ENCODE measurements around the gene SLIT1. TPM values are rescaled to one million over a fixed set of nuclear protein-coding genes. Genes with fewer than 3 reads are reported as not detected.
"Not testable (repeated sequence)": the region's sequence is repeated elsewhere in the genome, so short reads cannot be mapped to it uniquely, and the experiment has no call there.

The SLIT1 gene
- total RNA-seq, 5 donors from 2014 or later (not counting 1 experiment from before 2014, with no cell fraction given): 0.29 to 0.56 (median 0.49) TPM

DNA sequence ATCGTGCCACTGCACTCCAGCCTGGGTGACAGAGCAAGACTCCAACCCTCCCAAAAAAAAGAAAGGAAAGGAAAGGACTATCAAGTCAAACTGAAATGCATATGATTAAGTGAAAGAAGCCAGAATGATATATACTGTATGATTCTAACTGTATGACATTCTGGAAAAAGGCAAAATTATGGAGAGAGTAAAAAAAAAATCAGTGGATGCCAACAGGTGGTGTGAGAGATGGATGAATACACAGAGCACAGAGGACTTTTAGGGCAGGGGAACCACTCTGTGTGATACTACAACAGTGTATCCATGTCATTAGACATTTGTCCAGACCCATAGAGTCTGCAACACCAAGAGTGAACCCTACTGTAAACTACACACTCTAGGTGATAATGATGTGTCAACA, 99.2 kb downstream of the SLIT1 start:
- DNase-seq: no peak
- H3K27ac ChIP-seq (ENCODE audit: low read length): no peak overlapping the region
- H3K4me1 ChIP-seq (ENCODE audit: control insufficient read depth in 1 of 2, extremely low read depth in 1 of 2, insufficient read depth in 2 of 2, low read length in 2 of 2): no peaks in the 10 kb centered on the region
- no peaks in the 10 kb centered on the region for H3K36me3 ChIP-seq (ENCODE audit: control insufficient read depth in 2 of 2, extremely low read depth in 1 of 2, insufficient read depth in 1 of 2, low read length in 1 of 2)
- Mint-ChIP-seq H3K27me3 (peaks cover 30 to 66% of the 10 kb centered on the region in 2 donors), H3K36me3 (no peaks in the 10 kb centered on the region), H3K4me1 (no peaks in the 10 kb centered on the region), H3K27ac (no peak overlapping the region), H3K9me3 (no peaks in the 10 kb centered on the region), H3K4me3 (no peak overlapping the region)
- POLR2A ChIA-PET: no interaction called here
- CTCF ChIA-PET: no interaction called here
- ATAC-seq (replicated peaks in 1 of 4): no peak
- no peak overlapping the region for H3K4me3 ChIP-seq (ENCODE audit: control insufficient read depth in 1 of 2, extremely low read depth in 1 of 2, low read length in 1 of 2)
- H3K9me3 ChIP-seq: no peaks in the 10 kb centered on the region
- WGBS (ENCODE audit: insufficient coverage): no CpG with 5 or more reads among the region's 1 CpG
- peaks cover 0 to 55% of the 10 kb centered on the region in 2 experiments for H3K27me3 ChIP-seq (replicated peaks in 1 of 2; ENCODE audit: control insufficient read depth in 2 of 2, extremely low read depth in 1 of 2, insufficient read depth in 2 of 2, low read length in 1 of 2)

DNA sequence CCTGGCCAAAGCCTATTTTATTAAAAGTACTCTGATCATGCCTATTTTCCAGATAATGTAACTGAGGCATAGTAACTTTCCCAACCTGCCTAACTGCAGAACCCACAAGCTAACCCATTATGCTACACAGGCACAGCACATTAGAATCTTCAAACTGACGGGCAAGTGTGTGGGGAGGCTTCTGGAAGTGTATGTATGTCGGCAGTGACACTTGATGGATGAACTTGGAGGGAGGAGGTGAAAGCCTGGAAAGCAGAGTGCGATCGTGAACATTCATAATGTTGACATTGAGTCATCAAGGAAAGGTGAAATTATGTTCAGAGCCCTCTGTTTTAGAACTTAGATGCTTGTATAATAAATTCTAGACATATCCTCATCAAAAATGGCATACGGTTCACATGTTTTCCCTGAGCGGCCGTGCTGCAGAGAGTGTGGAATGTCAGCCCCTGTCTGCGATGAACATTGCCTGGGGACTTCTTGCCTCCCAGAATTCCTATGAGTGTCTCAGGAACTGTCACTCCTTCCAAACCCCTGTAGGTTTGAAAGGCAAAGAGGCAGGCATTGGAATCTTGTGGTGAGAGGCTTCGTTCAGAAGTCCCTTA, 102.4 kb downstream of the SLIT1 start:
- Mint-ChIP-seq H3K27me3 (peaks cover 21 to 70% of the 10 kb centered on the region in 2 donors), H3K9me3 (no peaks in the 10 kb centered on the region), H3K36me3 (no peaks in the 10 kb centered on the region), H3K4me1 (no peaks in the 10 kb centered on the region), H3K27ac (no peak overlapping the region), H3K4me3 (no peak overlapping the region)
- ChIA-PET POLR2A (no interaction called here), CTCF (no interaction called here)
- Histone ChIP-seq H3K4me3 (ENCODE audit: control insufficient read depth in 1 of 2, extremely low read depth in 1 of 2, low read length in 1 of 2) (no peak overlapping the region), H3K36me3 (ENCODE audit: control insufficient read depth in 2 of 2, extremely low read depth in 1 of 2, insufficient read depth in 1 of 2, low read length in 1 of 2) (no peaks in the 10 kb centered on the region), H3K4me1 (ENCODE audit: control insufficient read depth in 1 of 2, extremely low read depth in 1 of 2, insufficient read depth in 2 of 2, low read length in 2 of 2) (no peaks in the 10 kb centered on the region), H3K27me3 (replicated peaks in 1 of 2; ENCODE audit: control insufficient read depth in 2 of 2, extremely low read depth in 1 of 2, insufficient read depth in 2 of 2, low read length in 1 of 2) (peaks cover 0 to 52% of the 10 kb centered on the region in 2 experiments), H3K27ac (ENCODE audit: low read length) (no peak overlapping the region), H3K9me3 (no peaks in the 10 kb centered on the region)
- no peak for ATAC-seq (replicated peaks in 1 of 4)
- DNase-seq: no peak
- WGBS (ENCODE audit: insufficient coverage): 63% methylated on average over 4 of the region's 9 CpGs

GRCh38 chr10:97082575-97082974, 103.2 kb downstream of the SLIT1 start:
- H3K9me3 ChIP-seq; H3K36me3 ChIP-seq (ENCODE audit: control insufficient read depth in 2 of 2, extremely low read depth in 1 of 2, insufficient read depth in 1 of 2, low read length in 1 of 2); H3K4me3 ChIP-seq (ENCODE audit: control insufficient read depth in 1 of 2, extremely low read depth in 1 of 2, low read length in 1 of 2); DNase-seq; ATAC-seq (replicated peaks in 1 of 4); H3K4me1 Mint-ChIP-seq; H3K4me3 Mint-ChIP-seq; H3K9me3 Mint-ChIP-seq; H3K27ac Mint-ChIP-seq; H3K4me1 ChIP-seq (ENCODE audit: control insufficient read depth in 1 of 2, extremely low read depth in 1 of 2, insufficient read depth in 2 of 2, low read length in 2 of 2); H3K36me3 Mint-ChIP-seq; H3K27ac ChIP-seq (ENCODE audit: low read length): not testable (repeated sequence)
- peaks cover 0 to 51% of the 10 kb centered on the region in 2 experiments for H3K27me3 ChIP-seq (replicated peaks in 1 of 2; ENCODE audit: control insufficient read depth in 2 of 2, extremely low read depth in 1 of 2, insufficient read depth in 2 of 2, low read length in 1 of 2)
- CTCF ChIA-PET: interaction anchor here in 1 of 2 donors (0.5 to 1.3 kb wide), 2 partner anchors 115 to 149 kb away, joined by 4 to 5 read pairs; no protein-coding TSS in a partner anchor
- H3K27me3 Mint-ChIP-seq: peaks cover 18 to 66% of the 10 kb centered on the region in 2 donors
- WGBS (ENCODE audit: insufficient coverage): no CpG with 5 or more reads among the region's 7 CpGs
- POLR2A ChIA-PET: interaction anchor here in 1 of 2 donors (0.6 kb wide), 1 partner anchor 114 kb away, joined by 3 read pairs; no protein-coding TSS in a partner anchor

GRCh38 chr10:97081621-97082235, 104.0 kb downstream of the SLIT1 start:
- H3K36me3 Mint-ChIP-seq: no peaks in the 10 kb centered on the region
- DNase-seq (peak in 29 of 35 experiments; percentile 4 to 76 (median 42)), ATAC-seq (replicated peaks in 1 of 4) (no peak)
- Histone ChIP-seq H3K27me3 (replicated peaks in 1 of 2; ENCODE audit: control insufficient read depth in 2 of 2, extremely low read depth in 1 of 2, insufficient read depth in 2 of 2, low read length in 1 of 2) (peaks cover 0 to 45% of the 10 kb centered on the region in 2 experiments), H3K9me3 (no peaks in the 10 kb centered on the region), H3K36me3 (ENCODE audit: control insufficient read depth in 2 of 2, extremely low read depth in 1 of 2, insufficient read depth in 1 of 2, low read length in 1 of 2) (no peaks in the 10 kb centered on the region), H3K27ac (ENCODE audit: low read length) (no peak overlapping the region), H3K4me1 (ENCODE audit: control insufficient read depth in 1 of 2, extremely low read depth in 1 of 2, insufficient read depth in 2 of 2, low read length in 2 of 2) (no peaks in the 10 kb centered on the region), H3K4me3 (ENCODE audit: control insufficient read depth in 1 of 2, extremely low read depth in 1 of 2, low read length in 1 of 2) (no peak overlapping the region)
- H3K4me3 Mint-ChIP-seq: no peak overlapping the region
- H3K4me1 Mint-ChIP-seq: no peaks in the 10 kb centered on the region
- H3K27me3 Mint-ChIP-seq: peaks cover 14 to 60% of the 10 kb centered on the region in 2 donors
- H3K27ac Mint-ChIP-seq: no peak overlapping the region
- ChIA-PET POLR2A (no interaction called here), CTCF (interaction anchor here (0.5 to 1.6 kb wide), 8 partner anchors 14 to 364 kb away, joined by 3 to 6 read pairs (median 4); no protein-coding TSS in a partner anchor)
- H3K9me3 Mint-ChIP-seq: no peaks in the 10 kb centered on the region
- 3% methylated on average over 5 of the region's 6 CpGs for WGBS (ENCODE audit: insufficient coverage)

GRCh38 chr10:97080051-97080776, 105.5 kb downstream of the SLIT1 start:
- Histone ChIP-seq H3K36me3 (ENCODE audit: control insufficient read depth in 2 of 2, extremely low read depth in 1 of 2, insufficient read depth in 1 of 2, low read length in 1 of 2) (no peaks in the 10 kb centered on the region), H3K27ac (ENCODE audit: low read length) (no peak overlapping the region), H3K27me3 (replicated peaks in 1 of 2; ENCODE audit: control insufficient read depth in 2 of 2, extremely low read depth in 1 of 2, insufficient read depth in 2 of 2, low read length in 1 of 2) (peaks cover 0 to 49% of the 10 kb centered on the region in 2 experiments), H3K4me1 (ENCODE audit: control insufficient read depth in 1 of 2, extremely low read depth in 1 of 2, insufficient read depth in 2 of 2, low read length in 2 of 2) (no peaks in the 10 kb centered on the region), H3K9me3 (no peaks in the 10 kb centered on the region), H3K4me3 (ENCODE audit: control insufficient read depth in 1 of 2, extremely low read depth in 1 of 2, low read length in 1 of 2) (no peak overlapping the region)
- Mint-ChIP-seq H3K27me3 (peaks cover 14 to 56% of the 10 kb centered on the region in 2 donors), H3K36me3 (no peaks in the 10 kb centered on the region), H3K27ac (no peak overlapping the region), H3K4me1 (no peaks in the 10 kb centered on the region), H3K9me3 (no peaks in the 10 kb centered on the region), H3K4me3 (no peak overlapping the region)
- WGBS (ENCODE audit: insufficient coverage): 53% methylated on average over 3 of the region's 7 CpGs
- CTCF ChIA-PET: interaction anchor here (0.6 to 1.5 kb wide), 4 partner anchors 10 to 1694 kb away, joined by 3 to 7 read pairs (median 4); no protein-coding TSS in a partner anchor
- POLR2A ChIA-PET: no interaction called here
- ATAC-seq (replicated peaks in 1 of 4): no peak
- no peak for DNase-seq

DNA sequence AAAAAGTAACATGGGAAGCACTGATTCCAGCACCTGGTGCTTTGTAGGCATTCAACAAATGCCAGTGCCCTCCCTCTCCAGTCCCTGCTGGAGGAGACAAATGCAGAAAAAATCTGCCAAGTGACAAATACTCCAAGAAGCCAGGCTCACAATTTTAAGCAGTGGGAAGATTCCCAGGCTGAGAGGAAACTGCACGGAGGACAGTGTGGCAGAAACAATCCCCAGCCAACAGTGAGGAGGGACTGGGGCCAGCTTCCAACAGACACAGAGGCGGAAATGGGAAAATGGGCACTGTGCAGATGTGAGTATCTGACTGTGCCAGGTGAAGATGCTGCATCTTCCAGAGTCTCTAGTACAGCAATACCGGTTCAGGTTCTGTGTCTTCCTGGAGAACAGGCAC, 106.3 kb downstream of the SLIT1 start:
- Histone ChIP-seq H3K9me3 (no peaks in the 10 kb centered on the region), H3K4me1 (ENCODE audit: control insufficient read depth in 1 of 2, extremely low read depth in 1 of 2, insufficient read depth in 2 of 2, low read length in 2 of 2) (no peaks in the 10 kb centered on the region), H3K27ac (ENCODE audit: low read length) (no peak overlapping the region), H3K36me3 (ENCODE audit: control insufficient read depth in 2 of 2, extremely low read depth in 1 of 2, insufficient read depth in 1 of 2, low read length in 1 of 2) (no peaks in the 10 kb centered on the region), H3K4me3 (ENCODE audit: control insufficient read depth in 1 of 2, extremely low read depth in 1 of 2, low read length in 1 of 2) (no peak overlapping the region), H3K27me3 (replicated peaks in 1 of 2; ENCODE audit: control insufficient read depth in 2 of 2, extremely low read depth in 1 of 2, insufficient read depth in 2 of 2, low read length in 1 of 2) (peaks cover 0 to 51% of the 10 kb centered on the region in 2 experiments)
- Mint-ChIP-seq H3K27ac (no peak overlapping the region), H3K9me3 (no peaks in the 10 kb centered on the region), H3K27me3 (peaks cover 14 to 54% of the 10 kb centered on the region in 2 donors), H3K4me1 (no peaks in the 10 kb centered on the region), H3K36me3 (no peaks in the 10 kb centered on the region), H3K4me3 (no peak overlapping the region)
- ChIA-PET CTCF (interaction anchor here in 1 of 2 donors (1.0 to 1.5 kb wide), 2 partner anchors 9 to 131 kb away, joined by 3 to 7 read pairs; no protein-coding TSS in a partner anchor), POLR2A (no interaction called here)
- WGBS (ENCODE audit: insufficient coverage): 74% methylated on average over 3 of the region's 3 CpGs
- ATAC-seq (replicated peaks in 1 of 4) (no peak), DNase-seq (no peak)

All from T-cell (primary cell).